ENCODE results near the gene GNG2. TPM values are rescaled to one million over a fixed set of nuclear protein-coding genes. Genes with fewer than 3 reads are reported as not detected.

The GNG2 gene
- total RNA-seq, 1 donor from 2014 or later, result 245 TPM

DNA sequence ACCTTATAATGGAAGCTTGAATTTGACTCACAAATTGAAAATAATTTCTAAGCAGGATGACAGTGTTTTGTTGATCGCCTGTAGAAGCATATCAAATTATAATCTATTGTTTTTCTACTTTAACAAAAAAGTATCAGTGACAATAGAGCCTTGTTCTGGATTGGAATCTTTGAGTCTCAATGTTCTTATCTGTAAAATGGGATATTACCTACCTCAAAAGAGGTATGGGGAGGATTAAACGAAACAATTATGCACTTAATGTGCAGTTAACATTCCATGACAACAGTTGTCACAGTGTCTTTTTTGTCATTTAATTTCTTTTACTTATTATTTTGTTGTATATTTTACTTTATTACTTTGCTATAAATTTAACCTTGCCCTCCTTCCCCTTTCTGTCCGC is 130.1 kb downstream of the GNG2 start:
- H3K9me3 Mint-ChIP-seq (ENCODE audit: unreplicated experiment), result peaks cover 6% of the 10 kb centered on the region
- H3K27me3 Mint-ChIP-seq (ENCODE audit: unreplicated experiment), result peaks cover 4% of the 10 kb centered on the region
- H3K36me3 Mint-ChIP-seq (ENCODE audit: unreplicated experiment), result no peaks in the 10 kb centered on the region
- H3K4me3 Mint-ChIP-seq (ENCODE audit: unreplicated experiment), result peak overlapping the region; percentile 100
- DNase-seq, result no peak
- no peak overlapping the region for H3K27ac Mint-ChIP-seq (ENCODE audit: unreplicated experiment)
- H3K4me1 Mint-ChIP-seq (ENCODE audit: low read depth, unreplicated experiment), result peaks cover 8% of the 10 kb centered on the region
- TF ChIP-seq, protein P1, sequence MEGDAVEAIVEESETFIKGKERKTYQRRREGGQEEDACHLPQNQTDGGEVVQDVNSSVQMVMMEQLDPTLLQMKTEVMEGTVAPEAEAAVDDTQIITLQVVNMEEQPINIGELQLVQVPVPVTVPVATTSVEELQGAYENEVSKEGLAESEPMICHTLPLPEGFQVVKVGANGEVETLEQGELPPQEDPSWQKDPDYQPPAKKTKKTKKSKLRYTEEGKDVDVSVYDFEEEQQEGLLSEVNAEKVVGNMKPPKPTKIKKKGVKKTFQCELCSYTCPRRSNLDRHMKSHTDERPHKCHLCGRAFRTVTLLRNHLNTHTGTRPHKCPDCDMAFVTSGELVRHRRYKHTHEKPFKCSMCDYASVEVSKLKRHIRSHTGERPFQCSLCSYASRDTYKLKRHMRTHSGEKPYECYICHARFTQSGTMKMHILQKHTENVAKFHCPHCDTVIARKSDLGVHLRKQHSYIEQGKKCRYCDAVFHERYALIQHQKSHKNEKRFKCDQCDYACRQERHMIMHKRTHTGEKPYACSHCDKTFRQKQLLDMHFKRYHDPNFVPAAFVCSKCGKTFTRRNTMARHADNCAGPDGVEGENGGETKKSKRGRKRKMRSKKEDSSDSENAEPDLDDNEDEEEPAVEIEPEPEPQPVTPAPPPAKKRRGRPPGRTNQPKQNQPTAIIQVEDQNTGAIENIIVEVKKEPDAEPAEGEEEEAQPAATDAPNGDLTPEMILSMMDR (IDR thresholded peaks at IDR 0.05; ENCODE audit: partially characterized antibody, unreplicated experiment), result no peak

DNA sequence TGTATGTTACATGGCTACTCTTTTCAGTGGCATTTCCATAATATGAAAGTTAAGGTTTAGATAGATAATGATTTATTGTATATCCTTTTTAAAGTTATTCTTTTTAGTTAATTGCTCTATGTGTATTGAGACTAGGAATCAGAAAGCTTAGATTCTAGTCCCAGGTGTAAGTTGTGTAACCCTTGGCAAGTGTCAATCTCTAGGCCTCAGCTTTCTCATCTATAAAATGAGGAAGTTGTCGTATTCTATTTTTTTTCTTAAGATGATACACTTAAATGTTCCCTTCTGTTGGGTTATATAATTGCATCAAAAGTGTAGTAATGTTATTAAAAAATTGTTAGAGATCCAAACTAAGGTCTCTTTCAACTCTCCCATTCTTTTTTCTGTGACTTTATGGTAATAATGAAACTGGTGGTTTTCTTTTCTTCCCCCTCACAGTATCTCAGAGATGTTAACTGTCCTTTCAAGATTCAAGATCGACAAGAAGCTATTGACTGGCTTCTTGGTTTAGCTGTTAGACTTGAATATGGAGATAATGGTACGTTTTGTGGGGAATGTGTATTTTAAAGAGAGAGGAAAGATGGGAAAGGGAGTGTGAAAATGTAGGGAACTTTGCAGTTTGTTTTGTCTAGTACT is 133.0 kb downstream of the GNG2 start:
- Mint-ChIP-seq H3K36me3 (ENCODE audit: unreplicated experiment) (no peaks in the 10 kb centered on the region), H3K9me3 (ENCODE audit: unreplicated experiment) (peaks cover 4% of the 10 kb centered on the region), H3K4me1 (ENCODE audit: low read depth, unreplicated experiment) (peaks cover 7% of the 10 kb centered on the region), H3K27ac (ENCODE audit: unreplicated experiment) (no peak overlapping the region), H3K4me3 (ENCODE audit: unreplicated experiment) (peak overlapping the region; percentile 20), H3K27me3 (ENCODE audit: unreplicated experiment) (peaks cover 3% of the 10 kb centered on the region)
- TF ChIP-seq, protein P1 (IDR thresholded peaks at IDR 0.05; ENCODE audit: partially characterized antibody, unreplicated experiment), result no peak
- no peak for DNase-seq

DNA sequence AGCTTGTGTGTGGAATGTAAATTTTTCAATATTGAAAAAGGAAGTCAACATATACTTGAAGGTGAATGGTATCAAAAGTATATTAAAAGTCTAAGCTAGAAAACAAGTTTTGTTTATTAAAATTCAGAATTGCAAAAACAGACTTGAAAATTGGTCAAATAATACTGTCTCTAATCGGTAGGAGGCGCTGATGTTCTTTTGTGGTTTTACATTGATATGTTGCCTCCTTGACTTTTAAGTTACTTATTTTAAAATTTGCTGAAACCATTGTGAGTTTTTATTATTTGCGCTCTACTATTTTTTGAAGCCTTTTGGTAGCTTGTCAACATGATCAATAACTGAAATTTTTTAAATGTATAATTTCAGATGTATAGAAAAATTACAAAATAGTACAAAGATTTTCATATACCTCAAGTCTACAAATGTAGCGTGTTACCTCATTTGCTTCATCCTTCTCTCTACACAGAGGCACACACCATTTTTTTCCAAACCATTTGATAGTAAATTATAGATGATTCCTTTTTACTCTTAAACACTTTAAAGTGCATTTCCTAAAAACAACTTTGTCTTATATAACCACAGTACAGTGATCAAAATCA is 135.8 kb downstream of the GNG2 start:
- Mint-ChIP-seq H3K4me1 (ENCODE audit: low read depth, unreplicated experiment) (no peaks in the 10 kb centered on the region), H3K9me3 (ENCODE audit: unreplicated experiment) (no peaks in the 10 kb centered on the region), H3K4me3 (ENCODE audit: unreplicated experiment) (no peak overlapping the region), H3K27me3 (ENCODE audit: unreplicated experiment) (no peaks in the 10 kb centered on the region), H3K27ac (ENCODE audit: unreplicated experiment) (no peak overlapping the region), H3K36me3 (ENCODE audit: unreplicated experiment) (no peaks in the 10 kb centered on the region)
- TF ChIP-seq, protein P1 (IDR thresholded peaks at IDR 0.05; ENCODE audit: partially characterized antibody, unreplicated experiment), result peak; percentile 69
- DNase-seq, result no peak

DNA sequence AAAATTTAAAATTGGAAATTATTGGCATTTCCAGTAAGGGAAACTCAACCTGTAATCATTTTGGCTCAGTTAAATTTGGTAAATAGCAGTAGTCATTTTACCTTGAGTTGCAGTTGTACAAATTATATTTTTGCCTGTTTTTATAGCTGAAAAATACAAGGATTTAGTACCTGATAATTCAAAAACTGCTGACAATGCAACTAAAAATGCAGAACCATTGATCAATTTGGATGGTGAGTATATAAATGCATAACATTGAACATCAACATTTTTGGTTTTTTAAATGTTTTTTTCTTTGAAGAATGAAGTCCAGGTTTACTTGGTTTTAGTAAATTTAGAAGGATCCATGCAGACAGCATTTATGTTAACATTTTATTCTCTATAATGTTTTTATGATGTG is 137.9 kb downstream of the GNG2 start:
- Mint-ChIP-seq H3K36me3 (ENCODE audit: unreplicated experiment) (no peaks in the 10 kb centered on the region), H3K27me3 (ENCODE audit: unreplicated experiment) (no peaks in the 10 kb centered on the region), H3K4me1 (ENCODE audit: low read depth, unreplicated experiment) (no peaks in the 10 kb centered on the region), H3K27ac (ENCODE audit: unreplicated experiment) (no peak overlapping the region), H3K9me3 (ENCODE audit: unreplicated experiment) (no peaks in the 10 kb centered on the region), H3K4me3 (ENCODE audit: unreplicated experiment) (no peak overlapping the region)
- TF ChIP-seq, protein P1 (IDR thresholded peaks at IDR 0.05; ENCODE audit: partially characterized antibody, unreplicated experiment), result no peak
- DNase-seq, result no peak

DNA sequence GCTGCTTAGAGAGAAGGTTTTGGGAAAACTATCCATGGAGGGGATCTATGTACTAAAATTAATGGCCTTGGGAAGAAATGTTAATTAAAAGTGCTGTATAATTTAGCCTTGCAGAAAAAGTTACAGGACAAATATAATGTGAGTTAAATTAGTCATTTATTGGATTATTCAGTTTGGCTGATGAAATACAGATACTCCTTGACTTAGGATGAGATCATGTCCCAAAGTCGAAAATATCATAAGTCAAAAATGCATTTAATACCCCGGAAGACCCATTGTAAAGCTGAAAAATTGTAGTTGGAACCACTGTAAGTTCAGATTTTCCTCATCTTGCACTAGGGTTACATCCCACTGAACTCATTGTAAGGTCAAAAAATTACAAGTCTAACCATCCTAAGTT is 138.7 kb downstream of the GNG2 start:
- TF ChIP-seq, protein P1 (IDR thresholded peaks at IDR 0.05; ENCODE audit: partially characterized antibody, unreplicated experiment), result no peak
- Mint-ChIP-seq H3K27me3 (ENCODE audit: unreplicated experiment) (no peaks in the 10 kb centered on the region), H3K4me1 (ENCODE audit: low read depth, unreplicated experiment) (no peaks in the 10 kb centered on the region), H3K4me3 (ENCODE audit: unreplicated experiment) (no peak overlapping the region), H3K9me3 (ENCODE audit: unreplicated experiment) (no peaks in the 10 kb centered on the region), H3K36me3 (ENCODE audit: unreplicated experiment) (no peaks in the 10 kb centered on the region), H3K27ac (ENCODE audit: unreplicated experiment) (no peak overlapping the region)
- no peak for DNase-seq

Data from glutamatergic neuron (in vitro differentiated cells).